Activated naive CD4-positive, alpha-beta T cell treated with anti-CD3 and anti-CD28 coated beads, Interleukin-2, amount 50 U/mL, for 72 hours (primary cell): ENCODE measurements around the gene SPDYA. TPM values are rescaled to one million over a fixed set of nuclear protein-coding genes. Genes with fewer than 3 reads are reported as not detected.

Experiments
- ATAC-seq, 2 donors: fragments of 150-1000 bp; cut with Tn5 transposase; 2 replicates each; pipeline ENCODE4 v1.10.0; 2021; ENCODE audit warnings: mild to moderate bottlenecking in 2 of 2, moderate library complexity in 2 of 2
- DNase-seq, 2 donors: peaks; one replicate each; pipeline ENCODE4 v3.0.0; 2021 to 2022; ENCODE audit warnings: low spot score in 2 of 2
- H3K27ac Mint-ChIP-seq, 2 donors: one replicate each; pipeline ENCODE4 v1.8.0; 2022; ENCODE audit warnings: mild to moderate bottlenecking in 2 of 2, mixed read lengths in 2 of 2
- H3K36me3 Mint-ChIP-seq, 2 donors: one replicate each; pipeline ENCODE4 v1.8.0; 2022; ENCODE audit warnings: mixed read lengths in 2 of 2
- H3K9me3 Mint-ChIP-seq, 2 donors: one replicate each; pipeline ENCODE4 v1.8.0; 2022; ENCODE audit warnings: mixed read lengths in 2 of 2
- total RNA-seq, 2 donors: library from RNA; stranded (reverse); gene quantifications; one replicate each; pipeline ENCODE4 v1.2.3, GENCODE V29; 2022

Gene SPDYA
- total RNA-seq, 2 donors from 2014 or later, result 1.8 to 2.0 TPM

DNA sequence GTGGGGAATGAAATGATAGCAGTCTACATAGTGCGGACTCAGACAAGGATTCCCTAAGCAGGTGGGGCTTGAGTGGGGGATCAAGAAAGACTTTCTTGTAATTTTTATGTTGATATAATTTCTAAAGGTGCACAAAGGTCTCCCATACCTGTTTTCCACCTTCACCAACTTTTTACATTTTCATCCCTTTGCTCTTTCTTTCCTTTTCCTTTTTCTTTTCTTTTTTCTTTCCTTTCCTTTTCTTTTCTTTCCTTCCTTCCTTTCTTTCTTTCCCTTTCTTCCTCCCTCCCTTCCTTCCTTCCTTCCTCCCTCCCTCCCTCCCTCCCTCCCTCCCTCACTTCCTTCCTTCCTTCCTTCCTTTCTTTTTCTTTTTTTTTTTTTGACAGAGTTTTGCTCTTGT, 69.6 kb downstream of the SPDYA start:
- H3K27ac Mint-ChIP-seq, result no peak overlapping the region

DNA sequence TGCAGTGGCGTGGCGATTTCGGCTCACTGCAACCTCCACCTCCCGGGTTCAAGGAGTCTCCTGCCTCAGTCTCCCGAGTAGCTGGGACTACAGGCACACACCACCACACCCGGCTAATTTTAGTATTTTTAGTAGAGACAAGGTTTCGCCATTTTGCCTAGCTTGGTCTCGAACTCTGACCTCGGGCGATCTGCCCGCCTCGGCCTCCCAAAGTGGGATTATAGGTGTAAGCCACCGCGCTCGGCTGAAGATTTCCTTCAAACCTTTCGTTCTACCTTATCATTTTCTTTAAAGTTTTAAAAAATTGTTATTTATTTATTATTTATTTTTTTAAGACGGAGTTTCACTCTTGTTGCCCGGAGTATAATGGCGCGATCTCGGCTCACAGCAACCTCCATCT, 82.9 kb downstream of the SPDYA start:
- no peak overlapping the region for H3K27ac Mint-ChIP-seq
- no peak for DNase-seq
- H3K36me3 Mint-ChIP-seq, result peaks cover 12 to 15% of the 10 kb centered on the region in 2 donors
- H3K9me3 Mint-ChIP-seq, result no peaks in the 10 kb centered on the region
- no peak for ATAC-seq

More for the DNA sequence above, 69.6 kb downstream of the SPDYA start:
- ATAC-seq (no peak), DNase-seq (no peak)
- Mint-ChIP-seq H3K9me3 (no peaks in the 10 kb centered on the region), H3K36me3 (no peaks in the 10 kb centered on the region)

DNA sequence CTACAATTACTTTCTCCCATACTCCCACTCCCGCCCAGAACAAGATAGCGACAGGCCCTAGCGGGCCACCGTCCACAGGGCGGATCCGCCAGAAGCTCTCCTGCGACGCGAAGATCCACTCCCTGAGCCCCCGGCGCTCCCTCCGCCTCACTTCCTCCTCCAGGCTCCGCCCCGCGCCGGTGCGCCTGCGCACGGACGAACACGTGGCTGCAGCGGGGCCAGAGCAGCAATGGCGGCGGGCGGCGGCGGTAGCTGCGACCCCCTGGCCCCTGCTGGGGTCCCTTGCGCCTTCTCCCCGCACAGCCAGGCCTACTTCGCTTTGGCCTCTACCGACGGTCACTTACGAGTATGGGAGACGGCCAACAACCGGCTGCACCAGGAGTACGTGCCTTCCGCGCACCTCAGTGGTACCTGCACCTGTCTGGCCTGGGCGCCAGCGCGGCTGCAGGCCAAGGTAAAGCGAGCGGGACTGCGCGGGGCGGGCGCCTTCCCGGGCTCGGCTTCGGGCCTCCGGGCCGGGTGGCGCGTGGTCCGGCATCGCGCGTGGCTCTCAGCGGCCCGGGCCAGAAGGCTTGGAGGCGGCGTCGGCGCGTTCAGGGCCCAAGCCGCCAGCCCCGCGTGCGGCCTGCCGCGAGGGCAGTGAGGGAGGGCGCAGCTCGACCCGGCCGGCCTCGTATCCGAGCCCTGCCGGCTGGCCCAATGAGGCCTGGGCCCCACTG, 84.0 kb downstream of the SPDYA start, which contains the start of gene WDR43:
Gene WDR43, plus strand, starts transcription at position 198 of the 719 bp plus-strand sequence. Its CDS starts 32 bp downstream, at position 230.
- peak; percentile 95 to 99 for ATAC-seq
- Mint-ChIP-seq H3K36me3 (peaks cover 12 to 15% of the 10 kb centered on the region in 2 donors), H3K9me3 (no peaks in the 10 kb centered on the region)

DNA sequence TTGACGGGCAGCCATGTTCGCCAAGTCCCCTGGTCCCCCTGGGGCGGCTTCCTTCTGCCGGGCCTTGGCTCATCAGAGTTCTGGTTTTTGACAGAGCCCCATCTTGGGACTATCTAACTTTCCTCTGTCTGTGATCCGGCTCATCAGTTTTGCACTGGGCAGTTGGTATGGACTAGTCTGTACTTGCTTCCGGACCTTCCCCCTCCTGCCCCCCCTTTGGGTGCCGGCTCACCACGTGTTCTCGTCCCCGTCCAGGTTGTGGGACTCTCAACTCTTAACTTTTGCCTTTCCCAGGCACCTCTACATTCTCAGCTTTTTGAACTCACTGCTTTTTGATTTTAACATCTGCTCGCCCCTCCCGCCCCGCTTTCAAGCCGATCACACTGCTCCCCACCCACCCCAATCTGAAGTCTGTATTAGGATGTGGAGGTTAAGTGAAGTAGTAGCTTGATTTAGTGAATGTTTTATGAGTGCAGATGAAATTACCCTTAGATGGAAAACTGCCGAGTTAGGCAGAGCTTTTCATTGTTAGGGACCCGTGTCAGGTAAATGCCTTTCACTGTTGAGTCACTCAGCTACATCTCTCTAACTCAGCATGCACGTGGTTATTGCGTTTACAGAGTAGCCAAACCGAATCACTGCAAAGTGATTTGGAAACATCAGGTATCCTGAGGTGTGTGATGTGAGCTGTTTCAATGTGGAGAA, 84.7 kb downstream of the SPDYA start:
- DNase-seq (peak in 1 of 2 donors; percentile 51), ATAC-seq (peak; percentile 16 to 36)
- Mint-ChIP-seq H3K27ac (peak overlapping the region; percentile 95 to 98), H3K9me3 (no peaks in the 10 kb centered on the region), H3K36me3 (peaks cover 12 to 15% of the 10 kb centered on the region in 2 donors)

More for the DNA sequence above, 84.0 kb downstream of the SPDYA start, which contains the start of gene WDR43:
- H3K27ac Mint-ChIP-seq, result peak within 1 kb of the TSS; percentile 95 to 98
- peak; percentile 98 for DNase-seq

DNA sequence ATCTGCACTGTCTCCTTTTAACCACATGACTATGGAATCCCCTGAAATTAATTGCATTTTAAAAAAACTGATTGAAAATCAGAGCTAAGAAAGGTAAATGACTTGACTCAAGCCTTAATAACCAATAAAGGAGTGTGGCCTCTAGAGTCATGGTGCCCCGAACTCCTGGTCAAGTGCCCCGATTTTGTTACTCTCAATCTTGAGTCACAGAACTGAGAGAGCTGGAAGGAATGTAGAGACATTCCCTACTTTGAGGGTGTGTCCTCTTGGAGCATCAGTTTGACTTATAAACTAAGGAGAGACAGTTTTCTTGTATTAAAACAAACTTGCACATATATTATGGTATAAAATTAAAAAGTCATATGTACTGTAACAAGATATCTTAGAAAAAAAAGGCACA, 86.3 kb downstream of the SPDYA start:
- Mint-ChIP-seq H3K9me3 (no peaks in the 10 kb centered on the region), H3K36me3 (peaks cover 12 to 15% of the 10 kb centered on the region in 2 donors), H3K27ac (no peak overlapping the region)
- no peak for ATAC-seq
- no peak for DNase-seq

DNA sequence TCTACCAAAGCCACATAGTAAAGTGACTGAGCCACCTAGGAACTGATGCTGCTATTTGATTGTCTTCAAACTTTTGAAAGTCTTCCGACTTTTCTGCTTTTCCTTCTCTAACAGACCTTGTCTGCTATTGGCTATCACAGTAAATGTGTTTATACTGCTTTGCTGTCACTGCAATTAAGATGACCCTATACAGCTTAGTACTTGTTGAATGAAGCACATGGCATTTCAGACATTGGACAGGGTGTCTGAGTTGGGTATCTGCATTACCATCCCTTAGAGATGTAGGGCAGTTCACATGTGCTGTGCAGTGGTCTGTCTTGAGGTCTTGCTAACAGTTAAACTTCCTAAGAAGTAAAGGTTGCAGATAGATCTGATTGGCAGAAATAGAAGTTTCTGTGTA, 87.4 kb downstream of the SPDYA start:
- Mint-ChIP-seq H3K36me3 (peaks cover 12 to 15% of the 10 kb centered on the region in 2 donors), H3K9me3 (no peaks in the 10 kb centered on the region), H3K27ac (peak overlapping the region in 1 of 2 donors; percentile 49)
- ATAC-seq (no peak), DNase-seq (no peak)

Other genes with a start within 250 kb of the SPDYA start
- gene PPP1CB, start 59.0 kb upstream of the SPDYA start, total RNA-seq, result 100 to 1,000 TPM; 185 to 201 TPM
- 10 to 100 TPM; 12.2 to 18.9 TPM for gene TRMT61B, start 59.5 kb downstream of the SPDYA start, total RNA-seq
- 100 to 1,000 TPM in 1 of 2 donors, 10 to 100 TPM in 1; 64.1 to 102 TPM for gene WDR43, start 83.8 kb downstream of the SPDYA start, total RNA-seq
- gene TOGARAM2, start 170.5 kb downstream of the SPDYA start, total RNA-seq, result 1 to 10 TPM in 1 of 2 donors, under 1 TPM in 1; 0.36 to 4.3 TPM